DND-41 (cell line): ENCODE data around the gene PTPRE.

Experiments used
- CTCF ChIP-seq: IDR thresholded peaks from 2 replicates; pipeline ENCODE4 v1.5.1; 2012; ENCODE audit warnings: borderline replicate concordance, low read length, moderate library complexity, mild to moderate bottlenecking; ENCODE audit not compliant: poor library complexity, severe bottlenecking; ENCODE audit errors: extremely low read depth
- EZH2 ChIP-seq: IDR thresholded peaks from 3 replicates; pipeline ENCODE4 v1.6.1; 2012; ENCODE audit warnings: borderline replicate concordance, low read depth, mild to moderate bottlenecking, moderate library complexity, low read length, inconsistent platforms; ENCODE audit not compliant: severe bottlenecking

- TF ChIP-seq CTCF (no peak), EZH2 (no peak)
Measured at GRCh38 chr10:127932521-127933270, 25.8 kb downstream of the PTPRE start.
